AG09309 (cell line): ENCODE results near the gene MAP3K4.
A peak's percentile ranks its signal among the peaks of the same experiment; 100 is the strongest.

Experiments
- DNase-seq: peaks from one replicate; pipeline ENCODE4 v3.0.0-alpha.2; 2010; ENCODE audit warnings: low read depth
- H3K4me3 ChIP-seq: 2 replicates; pipeline ENCODE4 v1.5.1; 2011; ENCODE audit warnings: mild to moderate bottlenecking, low read depth, low read length, moderate library complexity; ENCODE audit not compliant: control insufficient read depth
- TF ChIP-seq, protein P1 (sequence below): IDR thresholded peaks from 2 replicates; pipeline ENCODE4 v1.5.1; 2011; ENCODE audit warnings: mild to moderate bottlenecking, low read depth, low read length, inconsistent platforms; ENCODE audit not compliant: insufficient read depth, control insufficient read depth; ENCODE audit errors: missing control alignments

The MAP3K4 gene

DNA sequence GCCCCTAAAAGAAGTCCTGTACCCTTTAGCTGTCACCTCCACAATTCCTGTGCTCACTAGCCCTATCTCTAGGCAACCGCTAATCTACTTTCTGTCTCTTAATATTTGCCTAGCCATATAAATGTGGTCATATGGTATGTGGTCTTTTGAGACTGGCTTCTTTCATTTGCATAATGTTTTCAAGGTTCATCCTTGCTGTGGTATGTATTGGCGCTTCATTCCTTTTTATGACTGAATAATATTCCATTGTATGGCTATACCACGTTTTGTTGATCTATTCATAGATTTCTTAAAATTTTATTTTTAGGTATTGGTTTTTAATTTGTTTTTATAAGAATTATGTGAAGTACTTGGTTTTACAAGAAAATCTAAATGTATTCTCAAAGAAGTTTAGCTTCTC lies 70.0 kb downstream of the MAP3K4 start:
- DNase-seq = no peak
- TF ChIP-seq, protein P1, sequence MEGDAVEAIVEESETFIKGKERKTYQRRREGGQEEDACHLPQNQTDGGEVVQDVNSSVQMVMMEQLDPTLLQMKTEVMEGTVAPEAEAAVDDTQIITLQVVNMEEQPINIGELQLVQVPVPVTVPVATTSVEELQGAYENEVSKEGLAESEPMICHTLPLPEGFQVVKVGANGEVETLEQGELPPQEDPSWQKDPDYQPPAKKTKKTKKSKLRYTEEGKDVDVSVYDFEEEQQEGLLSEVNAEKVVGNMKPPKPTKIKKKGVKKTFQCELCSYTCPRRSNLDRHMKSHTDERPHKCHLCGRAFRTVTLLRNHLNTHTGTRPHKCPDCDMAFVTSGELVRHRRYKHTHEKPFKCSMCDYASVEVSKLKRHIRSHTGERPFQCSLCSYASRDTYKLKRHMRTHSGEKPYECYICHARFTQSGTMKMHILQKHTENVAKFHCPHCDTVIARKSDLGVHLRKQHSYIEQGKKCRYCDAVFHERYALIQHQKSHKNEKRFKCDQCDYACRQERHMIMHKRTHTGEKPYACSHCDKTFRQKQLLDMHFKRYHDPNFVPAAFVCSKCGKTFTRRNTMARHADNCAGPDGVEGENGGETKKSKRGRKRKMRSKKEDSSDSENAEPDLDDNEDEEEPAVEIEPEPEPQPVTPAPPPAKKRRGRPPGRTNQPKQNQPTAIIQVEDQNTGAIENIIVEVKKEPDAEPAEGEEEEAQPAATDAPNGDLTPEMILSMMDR = no peak
- H3K4me3 ChIP-seq = no peak overlapping the region

DNA sequence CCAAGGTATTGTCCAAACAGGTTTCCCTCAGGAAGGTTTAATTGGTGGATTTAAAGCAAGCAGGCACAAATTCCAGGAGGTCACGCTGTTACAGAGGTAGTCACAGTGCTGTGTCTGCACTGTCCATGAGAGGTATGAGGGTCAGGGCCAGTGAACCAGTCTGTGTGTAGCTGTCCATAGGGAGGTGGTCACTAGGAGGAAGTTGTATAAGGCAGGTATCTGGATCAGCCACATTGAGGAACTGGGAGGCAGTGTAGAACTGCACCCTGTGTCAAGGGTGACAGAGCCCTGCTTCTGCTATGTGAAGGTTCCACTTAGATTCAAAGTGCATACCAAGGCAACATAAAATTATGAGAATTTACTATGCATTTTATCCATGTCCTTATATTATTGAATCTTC lies 73.3 kb downstream of the MAP3K4 start:
- TF ChIP-seq, protein P1 = no peak
- DNase-seq = no peak
- H3K4me3 ChIP-seq = no peak overlapping the region

DNA sequence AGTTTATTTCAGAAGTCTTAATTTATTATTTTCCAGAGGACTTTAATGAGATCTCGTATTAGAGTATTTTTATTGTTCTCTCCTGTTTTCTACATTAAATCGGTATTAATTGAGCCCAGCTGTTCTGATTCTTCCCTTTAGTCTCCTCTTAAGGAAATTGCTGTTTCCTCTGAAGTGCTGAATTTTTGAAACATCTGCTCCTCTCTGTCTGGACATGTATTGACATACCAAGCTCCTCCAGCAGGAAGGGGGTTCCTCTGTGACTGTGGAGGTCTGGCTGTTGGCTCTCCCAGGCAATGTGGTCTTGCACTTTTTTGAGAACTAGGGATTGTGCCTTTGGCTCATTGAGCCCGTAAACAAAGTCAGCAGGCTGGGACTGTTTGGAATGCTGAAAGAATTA lies 74.9 kb downstream of the MAP3K4 start:
- TF ChIP-seq, protein P1 = no peak
- H3K4me3 ChIP-seq = no peak overlapping the region
- DNase-seq = peak; percentile 5

DNA sequence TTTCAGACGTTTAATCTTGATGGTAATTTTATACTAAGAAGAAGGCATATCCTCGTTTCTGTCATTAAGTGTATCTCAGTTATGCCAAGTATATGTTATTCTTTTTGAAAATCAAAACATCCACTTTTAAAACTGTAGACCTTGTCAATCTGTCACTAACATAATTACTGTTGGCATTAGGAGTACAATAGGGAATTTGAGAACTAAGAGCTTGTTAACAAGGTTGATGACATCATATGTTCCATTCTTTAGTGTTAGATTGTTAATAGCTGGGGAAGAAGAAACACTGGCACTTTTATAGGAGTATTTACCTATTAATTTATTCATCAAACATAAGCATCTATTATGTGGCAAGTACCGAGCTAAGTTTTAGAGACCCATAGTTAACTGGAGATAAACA lies 76.2 kb downstream of the MAP3K4 start:
- DNase-seq = no peak
- TF ChIP-seq, protein P1 = no peak
- no peak overlapping the region for H3K4me3 ChIP-seq

DNA sequence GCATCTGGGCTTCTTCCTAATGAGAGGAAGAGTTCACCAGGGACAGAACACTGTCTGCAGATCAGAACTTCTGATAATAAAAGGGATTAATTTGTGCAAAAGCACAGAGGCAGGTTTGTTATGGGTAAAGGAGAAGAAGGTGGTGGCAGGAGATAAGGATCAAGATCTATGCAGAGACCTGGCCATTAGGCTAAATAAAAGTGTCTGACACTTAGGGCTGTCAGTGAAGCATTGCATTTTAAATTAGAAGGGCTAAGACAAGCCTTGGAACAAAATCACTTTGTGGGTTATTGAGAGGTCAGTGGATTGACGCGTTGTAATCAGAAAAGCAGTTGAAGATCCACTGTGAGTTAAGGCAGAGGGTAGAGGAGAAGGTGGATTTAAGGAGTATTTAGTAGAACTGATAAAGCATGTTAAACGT lies 76.8 kb downstream of the MAP3K4 start:
- no peak overlapping the region for H3K4me3 ChIP-seq
- TF ChIP-seq, protein P1 = no peak
- no peak for DNase-seq

DNA sequence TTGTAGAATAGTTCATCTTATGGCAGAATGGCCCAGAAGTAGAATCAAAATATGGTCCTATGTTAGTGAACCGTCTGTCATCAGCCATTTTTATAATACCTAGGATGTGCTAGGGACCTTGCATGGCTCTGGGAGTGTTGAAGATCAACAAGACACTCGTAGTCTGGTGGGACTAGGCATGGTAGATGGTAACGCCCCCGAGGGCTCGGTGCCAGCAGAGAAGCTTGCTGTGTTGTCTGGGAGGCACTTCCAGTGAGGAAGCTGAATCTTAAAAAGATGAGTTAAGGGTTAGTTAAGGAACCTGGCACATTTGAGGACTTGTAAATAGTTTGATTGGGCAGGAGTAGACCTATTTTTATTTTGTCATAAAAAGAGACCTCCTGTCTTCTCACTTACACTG lies 82.4 kb downstream of the MAP3K4 start:
- no peak overlapping the region for H3K4me3 ChIP-seq
- TF ChIP-seq, protein P1 = no peak
- no peak for DNase-seq
